Measurements from ENCODE around the gene CDC20B. TPM values are rescaled to one million over a fixed set of nuclear protein-coding genes. Genes with fewer than 3 reads are reported as not detected.

Gene CDC20B
- total and polyA plus RNA-seq, 2 of the 8 experiments (the other 6 are each of a cell fraction or from before 2014, with no cell fraction given) = 0.06 TPM; not detected in 1

GRCh38 chr5:55096182-55096581 is 76.8 kb downstream of the CDC20B start:
- Histone ChIP-seq H4K91ac (replicated peaks; ENCODE audit: insufficient read length, low read length) (no peak overlapping the region), H4K20me1 (replicated peaks in 1 of 2; ENCODE audit: control insufficient read depth in 1 of 2, insufficient read depth in 2 of 2, low read length in 2 of 2) (no peaks in the 10 kb centered on the region), H3K9me3 (ENCODE audit: insufficient read depth in 2 of 2, low read depth in 1 of 2, low read length in 1 of 2) (0 out of 4 replicates have a peak, but pooled peaks cover 0 to 1% of the 10 kb centered on the region in 2 experiments), H4K5ac (ENCODE audit: insufficient read length, low read depth, low read length) (no peak overlapping the region), H2AK5ac (ENCODE audit: low read depth, low read length) (no peak overlapping the region), H3K56ac (replicated peaks; ENCODE audit: insufficient read length, low read depth, low read length) (no peak overlapping the region), H2BK12ac (ENCODE audit: low read depth, low read length) (no peak overlapping the region), H3K79me1 (ENCODE audit: low read depth, low read length) (no peaks in the 10 kb centered on the region), H3K23me2 (ENCODE audit: low read depth, low read length) (no peaks in the 10 kb centered on the region), H2BK120ac (replicated peaks; ENCODE audit: low read depth, low read length) (no peak overlapping the region), H2BK20ac (ENCODE audit: low read length) (no peak overlapping the region), H3K36me3 (ENCODE audit: control insufficient read depth in 2 of 4, insufficient read depth in 4 of 4, low read length in 3 of 4) (no peaks in the 10 kb centered on the region), H3K23ac (ENCODE audit: insufficient read length) (no peak overlapping the region), H3K4me2 (ENCODE audit: insufficient read depth in 1 of 2, low read depth in 2 of 2, low read length in 2 of 2) (no peak overlapping the region), H3K27me3 (replicated peaks in 1 of 4; ENCODE audit: control insufficient read depth in 3 of 4, extremely low read depth in 1 of 4, insufficient read depth in 3 of 4, low read length in 3 of 4) (no peaks in the 10 kb centered on the region), H2BK15ac (ENCODE audit: low read length) (no peak overlapping the region), H3K27ac (ENCODE audit: low read depth, low read length) (no peak overlapping the region), H3K4ac (replicated peaks; ENCODE audit: insufficient read length, low read depth, low read length) (no peak overlapping the region), H4K8ac (ENCODE audit: extremely low read depth, insufficient read depth, low read length) (no peak overlapping the region), H3K4me1 (replicated peaks in 1 of 4; ENCODE audit: control insufficient read depth in 3 of 4, insufficient read depth in 4 of 4, low read length in 3 of 4) (no peaks in the 10 kb centered on the region), H3K9ac (replicated peaks in 1 of 4; ENCODE audit: extremely low read depth in 1 of 4, low read depth in 3 of 4, low read length in 3 of 4) (no peak overlapping the region), H3K18ac (ENCODE audit: extremely low read depth, low read length) (no peak overlapping the region), H2BK5ac (ENCODE audit: low read depth, low read length) (no peak overlapping the region), H3K79me2 (ENCODE audit: control insufficient read depth in 1 of 2, insufficient read depth in 2 of 2, low read length in 2 of 2) (no peaks in the 10 kb centered on the region), H3K4me3 (ENCODE audit: extremely low read depth in 1 of 4, insufficient read depth in 2 of 4, low read depth in 3 of 4, low read length in 4 of 4) (no peak overlapping the region), H3K14ac (ENCODE audit: insufficient read length) (no peak overlapping the region), H2AFZ (ENCODE audit: low read length) (no peak overlapping the region)
- DNase-seq (ENCODE audit: low read depth in 1 of 2, low spot score in 2 of 2) (no peak), FAIRE-seq (no peak)
- WGBS, 2 experiments (ENCODE audit: extremely low coverage in 1 of 2, insufficient coverage in 1 of 2, insufficient read length in 1 of 2, insufficient replicate concordance in 2 of 2, low coverage in 1 of 2, low lambda C conversion rate in 2 of 2, missing lambda C conversion rate in 1 of 2) = 74% methylated on average over 3 of the region's 3 CpGs; no CpG with 5 or more reads in 1 of the 2 experiments
- no peak for TF ChIP-seq ASH2L (IDR thresholded peaks at IDR 0.05; ENCODE audit: low read length)
- no peak for TF ChIP-seq RBBP5 (IDR thresholded peaks at IDR 0.05; ENCODE audit: borderline replicate concordance, low read depth, low read length)
- TF ChIP-seq MAX (IDR thresholded peaks at IDR 0.05) = no peak
- no peak for TF ChIP-seq CTCF (IDR thresholded peaks at IDR 0.05; ENCODE audit: control extremely low read depth in 1 of 3, insufficient read depth in 1 of 3, low read depth in 1 of 3, low read length in 3 of 3)
- no peak for TF ChIP-seq RNF2 (IDR thresholded peaks at IDR 0.05; ENCODE audit: borderline replicate concordance, low read depth, low read length, missing control alignments, poor library complexity, severe bottlenecking)
- no peak for TF ChIP-seq TEAD4 (IDR thresholded peaks at IDR 0.05; ENCODE audit: low read depth, low read length)
- TF ChIP-seq, protein P1, sequence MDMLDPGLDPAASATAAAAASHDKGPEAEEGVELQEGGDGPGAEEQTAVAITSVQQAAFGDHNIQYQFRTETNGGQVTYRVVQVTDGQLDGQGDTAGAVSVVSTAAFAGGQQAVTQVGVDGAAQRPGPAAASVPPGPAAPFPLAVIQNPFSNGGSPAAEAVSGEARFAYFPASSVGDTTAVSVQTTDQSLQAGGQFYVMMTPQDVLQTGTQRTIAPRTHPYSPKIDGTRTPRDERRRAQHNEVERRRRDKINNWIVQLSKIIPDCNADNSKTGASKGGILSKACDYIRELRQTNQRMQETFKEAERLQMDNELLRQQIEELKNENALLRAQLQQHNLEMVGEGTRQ (IDR thresholded peaks at IDR 0.05; ENCODE audit: low read length) = no peak
- ChIA-PET CTCF (ENCODE audit: partially characterized antibody) (interaction anchor here (1.2 to 1.7 kb wide), 2 partner anchors 10 to 152 kb away, joined by 3 read pairs; no protein-coding TSS in a partner anchor), POLR2A (ENCODE audit: partially characterized antibody) (no interaction called here)

All from H1 (cell line).